ENCODE measurements around the gene HAUS3.

DNA sequence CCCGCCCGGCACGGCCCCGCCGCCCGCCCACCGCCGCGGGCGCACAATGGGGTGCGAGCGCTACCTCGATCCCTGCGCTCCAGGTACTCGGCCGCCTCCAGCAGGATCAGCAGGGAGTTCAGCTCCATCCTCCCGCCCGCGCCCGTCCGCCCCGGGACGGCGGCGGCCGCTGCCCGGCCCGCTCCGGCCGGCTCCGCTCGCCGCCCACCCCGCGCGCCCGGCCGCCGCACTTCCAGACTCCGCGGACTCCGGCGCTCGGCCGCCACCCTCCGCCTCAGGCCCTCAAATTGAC, 19.9 kb upstream of the HAUS3 start, which contains the start of gene MXD4:
- TF ChIP-seq, protein P1, sequence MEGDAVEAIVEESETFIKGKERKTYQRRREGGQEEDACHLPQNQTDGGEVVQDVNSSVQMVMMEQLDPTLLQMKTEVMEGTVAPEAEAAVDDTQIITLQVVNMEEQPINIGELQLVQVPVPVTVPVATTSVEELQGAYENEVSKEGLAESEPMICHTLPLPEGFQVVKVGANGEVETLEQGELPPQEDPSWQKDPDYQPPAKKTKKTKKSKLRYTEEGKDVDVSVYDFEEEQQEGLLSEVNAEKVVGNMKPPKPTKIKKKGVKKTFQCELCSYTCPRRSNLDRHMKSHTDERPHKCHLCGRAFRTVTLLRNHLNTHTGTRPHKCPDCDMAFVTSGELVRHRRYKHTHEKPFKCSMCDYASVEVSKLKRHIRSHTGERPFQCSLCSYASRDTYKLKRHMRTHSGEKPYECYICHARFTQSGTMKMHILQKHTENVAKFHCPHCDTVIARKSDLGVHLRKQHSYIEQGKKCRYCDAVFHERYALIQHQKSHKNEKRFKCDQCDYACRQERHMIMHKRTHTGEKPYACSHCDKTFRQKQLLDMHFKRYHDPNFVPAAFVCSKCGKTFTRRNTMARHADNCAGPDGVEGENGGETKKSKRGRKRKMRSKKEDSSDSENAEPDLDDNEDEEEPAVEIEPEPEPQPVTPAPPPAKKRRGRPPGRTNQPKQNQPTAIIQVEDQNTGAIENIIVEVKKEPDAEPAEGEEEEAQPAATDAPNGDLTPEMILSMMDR (IDR thresholded peaks at IDR 0.05; ENCODE audit: poor library complexity): no peak
- TF ChIP-seq EZH2 (IDR thresholded peaks at IDR 0.05; ENCODE audit: borderline replicate concordance) (no peak), EZH2phosphoT487 (IDR thresholded peaks at IDR 0.05; ENCODE audit: low read depth, severe bottlenecking, unreplicated experiment) (no peak)

Measured in hepatocyte (in vitro differentiated cells).